Glutamatergic neuron (in vitro differentiated cells): ENCODE data around the gene AMN. TPM values are rescaled to one million over a fixed set of nuclear protein-coding genes. Genes with fewer than 3 reads are reported as not detected.

Source experiments
- DNase-seq: peaks from one replicate; pipeline ENCODE4 v3.0.0; 2022
- H3K27ac Mint-ChIP-seq: one replicate; pipeline ENCODE4 v1.8.0; 2020; ENCODE audit warnings: mild to moderate bottlenecking, mixed read lengths, inconsistent platforms; ENCODE audit not compliant: unreplicated experiment
- H3K27me3 Mint-ChIP-seq: one replicate; pipeline ENCODE4 v1.8.0; 2020; ENCODE audit warnings: mild to moderate bottlenecking, moderate library complexity, mixed read lengths, inconsistent platforms; ENCODE audit not compliant: unreplicated experiment
- H3K36me3 Mint-ChIP-seq: one replicate; pipeline ENCODE4 v1.8.0; 2020; ENCODE audit warnings: mild to moderate bottlenecking, mixed read lengths, inconsistent platforms; ENCODE audit not compliant: unreplicated experiment
- H3K4me1 Mint-ChIP-seq: one replicate; pipeline ENCODE4 v1.8.0; 2020; ENCODE audit warnings: mild to moderate bottlenecking, low read depth, mixed read lengths, inconsistent platforms; ENCODE audit not compliant: unreplicated experiment
- H3K4me3 Mint-ChIP-seq: one replicate; pipeline ENCODE4 v1.8.0; 2020; ENCODE audit warnings: mild to moderate bottlenecking, mixed read lengths, inconsistent platforms; ENCODE audit not compliant: unreplicated experiment
- H3K9me3 Mint-ChIP-seq: one replicate; pipeline ENCODE4 v1.8.0; 2020; ENCODE audit warnings: mild to moderate bottlenecking, moderate library complexity, mixed read lengths, inconsistent platforms; ENCODE audit not compliant: unreplicated experiment
- CTCF ChIP-seq: fragments of 200-600 bp; sonication (generic); IDR thresholded peaks from one replicate; pipeline ENCODE4 v1.5.0; 2021; ENCODE audit not compliant: partially characterized antibody, unreplicated experiment
- total RNA-seq: library from RNA; stranded (reverse); fragmentation: NEBNext Ultra II Directional; extraction: Animal tissue kit (Norgen Biotek cat#: 25700); gene quantifications from one replicate; pipeline ENCODE4 v1.2.1, GENCODE V29; 2021; ENCODE audit not compliant: unreplicated experiment

The AMN gene
- total RNA-seq, 1 donor from 2014 or later = 0.34 TPM

- H3K4me3 Mint-ChIP-seq = no peak overlapping the region
- H3K4me1 Mint-ChIP-seq = peaks cover 14% of the 10 kb centered on the region
These were observed 10.3 kb upstream of the AMN start for GRCh38 chr14:102911991-102912761.

GRCh38 chr14:102913341-102914211, 8.9 kb upstream of the AMN start:
- Mint-ChIP-seq H3K36me3 (no peaks in the 10 kb centered on the region), H3K27me3 (peaks cover 2% of the 10 kb centered on the region), H3K4me1 (peaks cover 14% of the 10 kb centered on the region), H3K27ac (no peak overlapping the region), H3K4me3 (no peak overlapping the region), H3K9me3 (peaks cover 2% of the 10 kb centered on the region)
- peak; percentile 31 for TF ChIP-seq CTCF
- no peak for DNase-seq

More at GRCh38 chr14:102911991-102912761, 10.3 kb upstream of the AMN start:
- Mint-ChIP-seq H3K27ac (no peak overlapping the region), H3K27me3 (peaks cover 8% of the 10 kb centered on the region), H3K9me3 (peaks cover 2% of the 10 kb centered on the region), H3K36me3 (peaks cover 6% of the 10 kb centered on the region)
- TF ChIP-seq CTCF = no peak
- no peak for DNase-seq

- no peak for TF ChIP-seq CTCF
- Mint-ChIP-seq H3K9me3 (peaks cover 2% of the 10 kb centered on the region), H3K4me1 (peaks cover 14% of the 10 kb centered on the region), H3K4me3 (no peak overlapping the region), H3K27me3 (peaks cover 2% of the 10 kb centered on the region), H3K27ac (no peak overlapping the region), H3K36me3 (no peaks in the 10 kb centered on the region)
- DNase-seq = no peak
These were observed 7.8 kb upstream of the AMN start for GRCh38 chr14:102914474-102915291.

GRCh38 chr14:102915292-102916110, 7.0 kb upstream of the AMN start:
- H3K4me1 Mint-ChIP-seq = peaks cover 11% of the 10 kb centered on the region
- peaks cover 2% of the 10 kb centered on the region for H3K27me3 Mint-ChIP-seq
- no peak for DNase-seq
- TF ChIP-seq CTCF = no peak
- no peaks in the 10 kb centered on the region for H3K36me3 Mint-ChIP-seq
- peaks cover 2% of the 10 kb centered on the region for H3K9me3 Mint-ChIP-seq
- H3K27ac Mint-ChIP-seq = no peak overlapping the region
- H3K4me3 Mint-ChIP-seq = no peak overlapping the region
